NCI-H460 (cell line): ENCODE results near the gene TTL. TPM values are rescaled to one million over a fixed set of nuclear protein-coding genes. Genes with fewer than 3 reads are reported as not detected.
"Not testable (repeated sequence)": the region's sequence is repeated elsewhere in the genome, so short reads cannot be mapped to it uniquely, and the experiment has no call there.

Experiments
- DNase-seq: peaks from one replicate; pipeline ENCODE4 v3.0.0-alpha.2; 2016; ENCODE audit warnings: low read depth; ENCODE audit errors: extremely low read depth
- total RNA-seq: library from RNA; depleted of rRNA; stranded (reverse); fragments of >200 nt; shearing (Covaris generic); gene quantifications from 2 replicates; pipeline ENCODE4 v1.2.3, GENCODE V29; 2014

The TTL gene
- total RNA-seq, 1 experiment from 2014 or later, result 72.8 TPM

DNA sequence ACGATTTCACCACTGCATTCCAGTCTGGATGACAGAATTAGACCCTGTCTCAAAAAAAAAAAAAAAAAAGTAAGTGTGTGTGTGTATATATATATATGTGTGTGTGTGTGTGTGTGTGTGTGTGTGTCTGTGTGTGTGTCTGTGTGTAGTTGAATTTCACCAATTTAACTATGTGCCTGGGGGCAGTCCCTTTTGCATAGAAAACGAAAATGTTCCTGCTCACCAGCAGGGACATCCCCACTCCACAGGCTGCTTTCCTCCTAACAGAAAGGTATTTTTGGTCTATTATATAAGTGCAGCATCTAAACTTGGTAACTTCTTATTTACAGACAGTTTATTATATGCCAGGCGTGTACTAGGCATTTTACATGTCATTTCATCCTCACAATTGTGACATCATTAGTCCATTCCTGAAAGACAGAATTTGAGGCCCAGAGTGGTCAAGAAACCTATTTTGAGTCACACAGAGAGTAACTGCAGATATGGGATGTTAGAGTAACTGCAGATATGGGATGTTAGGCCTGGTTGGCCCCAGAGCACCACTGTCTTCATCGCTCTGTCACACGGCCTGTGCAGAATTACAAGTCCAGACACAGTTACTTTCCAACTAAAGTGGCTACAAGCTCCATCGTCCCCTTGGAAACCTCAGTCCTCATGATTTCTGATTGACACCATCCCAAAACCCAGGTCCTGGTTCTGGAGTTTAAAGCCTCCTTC lies 9.3 kb upstream of the TTL start:
- no peak for DNase-seq

- DNase-seq, result no peak
These were observed 7.0 kb upstream of the TTL start for GRCh38 chr2:112474844-112475486.

- DNase-seq, result no peak
These were observed 5.5 kb upstream of the TTL start for GRCh38 chr2:112476434-112476833.

GRCh38 chr2:112480530-112481049 lies 1.4 kb upstream of the TTL start:
- DNase-seq, result no peak

- DNase-seq, result peak; percentile 83
These were observed 867 bp upstream of the TTL start for GRCh38 chr2:112481050-112481527.

DNA sequence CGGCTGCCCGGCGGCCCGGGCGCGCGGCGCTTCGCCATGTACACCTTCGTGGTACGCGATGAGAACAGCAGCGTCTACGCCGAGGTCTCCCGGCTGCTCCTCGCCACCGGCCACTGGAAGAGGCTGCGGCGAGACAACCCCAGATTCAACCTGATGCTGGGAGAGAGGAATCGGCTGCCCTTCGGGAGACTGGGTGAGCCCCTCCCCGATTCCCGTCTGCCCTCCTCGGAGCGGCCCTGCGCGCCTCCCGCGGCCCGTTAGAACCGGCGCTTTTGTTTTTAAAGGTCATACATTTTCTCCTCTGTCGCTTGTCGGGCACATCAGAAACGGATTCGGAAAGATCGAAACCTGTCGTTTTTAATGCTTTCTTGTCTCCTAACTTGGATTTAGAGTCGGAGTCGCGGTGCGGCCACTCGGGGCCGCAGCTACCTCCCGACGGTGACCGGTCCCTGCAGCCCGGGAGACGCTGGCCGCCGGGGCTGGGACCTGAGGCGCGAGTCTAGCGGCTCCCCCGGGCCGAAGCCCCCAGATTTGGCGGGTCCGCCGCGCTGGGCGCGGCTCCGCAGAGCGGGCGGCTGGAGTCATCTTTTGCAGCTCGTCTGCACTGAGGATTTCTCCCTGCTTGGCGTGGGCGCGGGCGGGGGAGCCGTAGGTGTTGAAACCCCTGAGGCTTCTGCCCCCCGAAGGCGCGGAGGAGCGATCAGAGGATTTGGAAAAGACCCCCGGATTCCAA lies 519 bp downstream of the TTL start:
- peak; percentile 30 for DNase-seq

DNA sequence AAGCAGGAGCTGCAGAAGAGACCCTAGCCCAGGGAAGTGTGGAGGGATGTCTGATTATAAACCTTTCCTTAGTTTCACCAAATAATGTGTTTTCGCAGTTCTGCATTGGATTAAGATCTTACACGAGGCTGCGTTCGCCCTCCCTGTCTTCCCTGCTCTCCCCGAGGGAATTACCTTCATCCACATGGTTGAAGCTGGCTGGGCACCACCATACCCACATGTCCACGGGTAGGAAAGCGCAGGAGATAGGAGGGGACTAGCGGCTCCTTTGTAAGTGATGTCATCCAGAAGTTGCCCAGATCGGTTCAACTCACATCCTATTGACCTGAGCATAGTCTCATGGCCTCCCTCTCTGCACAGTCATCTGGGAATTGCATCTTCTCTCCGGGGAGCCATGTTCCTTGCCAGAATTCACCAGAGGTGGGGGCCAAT lies 1.1 kb downstream of the TTL start:
- peak; percentile 39 for DNase-seq

DNA sequence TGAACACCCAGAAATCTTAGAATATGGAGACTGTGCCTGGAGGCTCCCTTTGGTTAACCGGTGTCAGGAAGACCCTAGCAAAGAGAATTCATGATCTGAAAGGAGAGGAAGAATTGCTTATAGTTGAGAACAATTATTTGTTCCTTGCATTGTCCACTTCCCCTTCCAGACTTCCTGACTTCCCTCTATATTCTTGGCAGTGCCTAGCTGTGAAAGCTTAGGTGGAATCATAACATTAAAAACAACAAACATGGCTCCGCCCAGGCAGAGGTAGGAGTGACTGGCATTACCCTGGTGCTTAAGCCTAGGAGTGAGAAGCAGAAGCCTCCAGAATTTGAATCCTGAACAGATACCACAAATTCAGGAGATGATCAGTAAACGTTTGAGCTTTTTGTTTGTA lies 1.9 kb downstream of the TTL start:
- DNase-seq, result no peak

GRCh38 chr2:112485849-112486248 lies 3.9 kb downstream of the TTL start:
- no peak for DNase-seq

DNA sequence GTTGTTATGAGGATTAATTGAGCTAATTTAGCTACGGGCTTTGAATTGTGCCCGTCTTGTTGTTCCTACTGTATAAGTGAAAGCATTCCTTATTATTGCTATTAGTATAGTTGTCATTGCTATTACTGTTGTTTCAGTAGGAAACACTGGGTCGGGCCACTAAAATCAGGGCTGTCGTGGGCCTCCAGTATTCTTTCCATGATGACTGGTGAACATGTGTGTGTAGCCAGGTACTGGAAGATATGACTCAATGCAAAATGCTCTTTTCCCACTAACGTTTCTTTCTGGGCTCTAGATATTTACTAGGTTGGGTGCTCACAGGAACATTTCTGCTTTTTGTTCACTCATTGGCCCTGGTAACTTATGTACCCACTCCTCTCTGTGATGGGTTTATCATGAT lies 4.9 kb downstream of the TTL start:
- no peak for DNase-seq

- DNase-seq, result no peak
These were observed 5.5 kb downstream of the TTL start for GRCh38 chr2:112487444-112487961.

DNA sequence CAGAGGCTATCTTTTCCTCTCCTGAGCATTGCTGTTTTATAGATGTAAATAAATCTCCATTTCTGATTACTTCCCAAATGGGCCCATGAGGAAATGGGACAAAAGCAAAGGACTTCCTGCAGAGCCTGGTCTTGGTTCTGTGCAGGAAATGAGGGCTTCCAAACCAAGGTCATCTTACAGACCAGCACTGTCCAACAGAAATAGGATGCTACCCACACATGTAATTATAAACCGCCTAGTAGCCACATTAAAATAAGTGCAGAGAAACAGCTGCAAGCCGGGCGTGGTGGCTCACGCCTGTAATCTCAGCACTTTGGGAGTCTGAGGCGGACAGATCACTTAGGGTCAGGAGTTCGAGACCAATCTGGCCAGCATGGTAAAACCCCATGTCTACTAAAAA lies 6.2 kb downstream of the TTL start:
- DNase-seq, result no peak

DNA sequence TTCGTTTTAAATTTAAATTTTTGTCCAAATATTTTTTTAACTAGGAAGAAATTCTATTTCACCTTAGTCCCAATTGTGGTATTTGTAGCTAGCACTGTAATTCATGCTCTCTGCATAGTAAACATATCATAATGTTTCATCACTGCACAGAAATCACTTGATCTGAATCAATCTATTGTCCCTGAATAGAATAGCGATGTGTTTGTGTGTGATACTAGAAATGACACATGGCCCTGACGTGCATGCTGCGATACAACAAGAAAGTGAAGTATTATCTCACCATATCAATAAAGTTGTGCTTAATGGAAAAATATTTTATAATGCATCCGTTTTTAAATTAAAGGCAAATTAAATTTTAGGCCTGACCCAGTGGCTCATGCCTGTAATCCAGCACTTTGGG lies 10.0 kb downstream of the TTL start:
- no peak for DNase-seq

- DNase-seq, result peak; percentile 25
These were observed 11.1 kb downstream of the TTL start for GRCh38 chr2:112493048-112493447.

- peak; percentile 74 for DNase-seq
These were observed 12.1 kb downstream of the TTL start for GRCh38 chr2:112493858-112494648.

GRCh38 chr2:112494828-112495227 lies 12.9 kb downstream of the TTL start:
- DNase-seq, result no peak

- not testable (repeated sequence) for DNase-seq
These were observed 13.9 kb downstream of the TTL start for GRCh38 chr2:112495878-112496277.

GRCh38 chr2:112500850-112501484 lies 19.0 kb downstream of the TTL start:
- peak; percentile 44 for DNase-seq

DNA sequence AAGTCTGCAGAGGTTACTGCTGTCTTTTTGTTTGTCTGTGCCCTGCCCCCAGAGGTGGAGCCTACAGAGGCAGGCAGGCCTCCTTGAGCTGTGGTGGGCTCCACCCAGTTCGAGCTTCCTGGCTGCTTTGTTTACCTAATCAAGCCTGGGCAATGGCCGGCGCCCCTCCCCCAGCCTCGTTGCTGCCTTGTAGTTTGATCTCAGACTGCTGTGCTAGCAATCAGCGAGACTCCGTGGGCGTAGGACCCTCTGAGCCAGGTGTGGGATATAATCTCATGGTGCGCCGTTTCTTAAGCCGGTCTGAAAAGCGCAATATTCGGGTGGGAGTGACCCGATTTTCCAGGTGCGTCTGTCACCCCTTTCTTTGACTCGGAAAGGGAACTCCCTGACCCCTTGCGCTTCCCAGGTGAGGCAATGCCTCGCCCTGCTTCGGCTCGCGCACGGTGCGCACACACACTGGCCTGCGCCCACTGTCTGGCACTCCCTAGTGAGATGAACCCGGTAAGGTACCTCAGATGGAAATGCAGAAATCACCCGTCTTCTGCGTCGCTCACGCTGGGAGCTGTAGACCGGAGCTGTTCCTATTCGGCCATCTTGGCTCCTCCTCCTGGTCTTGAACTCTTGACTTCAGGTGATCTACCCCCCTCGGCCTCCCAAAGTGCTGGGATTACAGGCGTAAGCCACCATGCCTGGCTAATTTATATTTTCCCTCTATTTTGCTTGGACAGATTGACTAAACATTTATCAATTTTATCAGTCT lies 27.5 kb downstream of the TTL start:
- DNase-seq, result not testable (repeated sequence)
